GM18858 (cell line): ENCODE measurements around the gene IFT74.

Experiments used
- ATAC-seq: cut with Tn5 transposase; IDR thresholded peaks from one replicate; pipeline ENCODE4 v1.9.1; 2021; ENCODE audit not compliant: unreplicated experiment

The IFT74 gene

GRCh38 chr9:26955921-26956859 is at the start of gene IFT74:
TSS of gene IFT74 (plus strand) at chr9:26956412. CDS start at chr9:26961968, 5,556 bp downstream.
- peak; percentile 96 for ATAC-seq

GRCh38 chr9:26913138-26913668 is 43.0 kb upstream of the IFT74 start:
- ATAC-seq, result no peak

GRCh38 chr9:26919698-26920097 is 36.5 kb upstream of the IFT74 start:
- ATAC-seq, result no peak

- ATAC-seq, result no peak
Measured at GRCh38 chr9:26925609-26926008, 30.6 kb upstream of the IFT74 start.

GRCh38 chr9:26928902-26929495 is 27.2 kb upstream of the IFT74 start:
- no peak for ATAC-seq

- no peak for ATAC-seq
Measured at GRCh38 chr9:26935847-26936246, 20.4 kb upstream of the IFT74 start.

GRCh38 chr9:26937816-26938371 is 18.3 kb upstream of the IFT74 start:
- no peak for ATAC-seq

GRCh38 chr9:26939955-26940711 is 16.1 kb upstream of the IFT74 start:
- ATAC-seq, result no peak

GRCh38 chr9:26940779-26941178 is 15.4 kb upstream of the IFT74 start:
- no peak for ATAC-seq

- ATAC-seq, result no peak
Measured at GRCh38 chr9:26945591-26945990, 10.6 kb upstream of the IFT74 start.

- peak; percentile 98 for ATAC-seq
Measured at GRCh38 chr9:26946753-26947727, 9.2 kb upstream of the IFT74 start, which contains the start of gene PLAA. TSS of gene PLAA (minus strand) at chr9:26947242. CDS start at chr9:26947045, 197 bp downstream.

- no peak for ATAC-seq
Measured at GRCh38 chr9:26947736-26948135, 8.5 kb upstream of the IFT74 start.

GRCh38 chr9:26949637-26950069 is 6.6 kb upstream of the IFT74 start:
- no peak for ATAC-seq

GRCh38 chr9:26950521-26950920 is 5.7 kb upstream of the IFT74 start:
- ATAC-seq, result no peak

GRCh38 chr9:26951794-26952193 is 4.4 kb upstream of the IFT74 start:
- no peak for ATAC-seq

- ATAC-seq, result no peak
Measured at GRCh38 chr9:26954050-26954508, 2.1 kb upstream of the IFT74 start.

GRCh38 chr9:26955222-26955903 is 849 bp upstream of the IFT74 start:
- ATAC-seq, result peak; percentile 26

GRCh38 chr9:26956860-26957233 is 635 bp downstream of the IFT74 start:
- no peak for ATAC-seq

GRCh38 chr9:26971721-26972120 is 15.5 kb downstream of the IFT74 start:
- ATAC-seq, result no peak
